Measurements from ENCODE around the gene PCDHA6. TPM values are rescaled to one million over a fixed set of nuclear protein-coding genes. Genes with fewer than 3 reads are reported as not detected.
"Not testable (repeated sequence)": the region's sequence is repeated elsewhere in the genome, so short reads cannot be mapped to it uniquely, and the experiment has no call there.

Gene PCDHA6
- total RNA-seq, 1 experiment from 2014 or later, result not detected

DNA sequence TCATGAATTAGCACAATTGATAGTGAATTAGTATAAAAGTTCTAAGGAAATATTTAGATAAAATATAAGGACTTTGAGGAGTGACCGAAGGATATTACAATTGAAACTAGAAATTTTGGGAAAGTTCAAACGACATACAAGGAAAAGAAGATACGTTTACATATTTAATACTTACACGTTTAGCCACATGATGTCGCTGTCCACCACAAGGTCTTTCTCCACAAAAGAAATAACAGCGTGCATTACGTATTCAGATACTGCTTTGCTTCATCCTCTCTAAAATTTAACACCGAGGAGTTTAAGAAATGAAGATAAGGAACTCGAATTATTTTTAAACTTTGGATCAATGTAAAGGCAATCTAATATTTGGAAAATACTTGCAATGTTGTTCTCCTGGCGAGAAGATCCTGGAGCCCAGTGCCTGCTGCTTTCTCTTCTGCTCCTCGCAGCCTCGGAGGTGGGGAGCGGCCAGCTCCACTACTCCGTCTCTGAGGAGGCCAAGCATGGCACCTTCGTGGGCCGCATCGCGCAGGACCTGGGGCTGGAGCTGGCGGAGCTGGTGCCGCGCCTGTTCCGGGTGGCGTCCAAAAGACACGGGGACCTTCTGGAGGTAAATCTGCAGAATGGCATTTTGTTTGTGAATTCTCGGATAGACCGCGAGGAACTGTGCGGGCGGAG lies 26.8 kb upstream of the PCDHA6 start, which contains the start of gene PCDHA3:
TSS of gene PCDHA3 (plus strand) at position 242 of the 678 bp plus-strand sequence.
- TF ChIP-seq EZH2 (IDR thresholded peaks at IDR 0.05; ENCODE audit: low read depth), result no peak
- TF ChIP-seq, protein P1, sequence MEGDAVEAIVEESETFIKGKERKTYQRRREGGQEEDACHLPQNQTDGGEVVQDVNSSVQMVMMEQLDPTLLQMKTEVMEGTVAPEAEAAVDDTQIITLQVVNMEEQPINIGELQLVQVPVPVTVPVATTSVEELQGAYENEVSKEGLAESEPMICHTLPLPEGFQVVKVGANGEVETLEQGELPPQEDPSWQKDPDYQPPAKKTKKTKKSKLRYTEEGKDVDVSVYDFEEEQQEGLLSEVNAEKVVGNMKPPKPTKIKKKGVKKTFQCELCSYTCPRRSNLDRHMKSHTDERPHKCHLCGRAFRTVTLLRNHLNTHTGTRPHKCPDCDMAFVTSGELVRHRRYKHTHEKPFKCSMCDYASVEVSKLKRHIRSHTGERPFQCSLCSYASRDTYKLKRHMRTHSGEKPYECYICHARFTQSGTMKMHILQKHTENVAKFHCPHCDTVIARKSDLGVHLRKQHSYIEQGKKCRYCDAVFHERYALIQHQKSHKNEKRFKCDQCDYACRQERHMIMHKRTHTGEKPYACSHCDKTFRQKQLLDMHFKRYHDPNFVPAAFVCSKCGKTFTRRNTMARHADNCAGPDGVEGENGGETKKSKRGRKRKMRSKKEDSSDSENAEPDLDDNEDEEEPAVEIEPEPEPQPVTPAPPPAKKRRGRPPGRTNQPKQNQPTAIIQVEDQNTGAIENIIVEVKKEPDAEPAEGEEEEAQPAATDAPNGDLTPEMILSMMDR (conservative IDR thresholded peaks at IDR 0.05), result no peak
- Histone ChIP-seq H3K36me3 (ENCODE audit: low read depth) (no peaks in the 10 kb centered on the region), H4K20me1 (ENCODE audit: insufficient read depth) (no peaks in the 10 kb centered on the region), H3K27me3 (ENCODE audit: insufficient read depth, low read depth) (no peaks in the 10 kb centered on the region), H3K79me2 (ENCODE audit: low read depth) (no peaks in the 10 kb centered on the region), H3K4me2 (no peak within 1 kb of the TSS), H3F3A (ENCODE audit: insufficient read depth, low read depth) (no peaks in the 10 kb centered on the region), H3K4me1 (replicated peaks; ENCODE audit: insufficient read depth) (no peaks in the 10 kb centered on the region), H3K9me2 (ENCODE audit: insufficient read depth) (no peaks in the 10 kb centered on the region; the same call in 1 of the 2 replicates), H3K27ac (no peak within 1 kb of the TSS), H3K9me3 (ENCODE audit: insufficient read depth, low read depth) (peaks cover 14% of the 10 kb centered on the region; the same call in 1 of the 2 replicates), H3K4me3 (no peak within 1 kb of the TSS), H2AFZ (no peak within 1 kb of the TSS)
- DNase-seq, result no peak
- BruUV-seq (replicated peaks), result no TSS peak
- POLR2A ChIA-PET (ENCODE audit: unreplicated experiment), result no interaction called here
- intact Hi-C loops (cut with micrococcal nuclease; ENCODE audit: unreplicated experiment), result no loop called here
- CTCF ChIA-PET, result no interaction called here

DNA sequence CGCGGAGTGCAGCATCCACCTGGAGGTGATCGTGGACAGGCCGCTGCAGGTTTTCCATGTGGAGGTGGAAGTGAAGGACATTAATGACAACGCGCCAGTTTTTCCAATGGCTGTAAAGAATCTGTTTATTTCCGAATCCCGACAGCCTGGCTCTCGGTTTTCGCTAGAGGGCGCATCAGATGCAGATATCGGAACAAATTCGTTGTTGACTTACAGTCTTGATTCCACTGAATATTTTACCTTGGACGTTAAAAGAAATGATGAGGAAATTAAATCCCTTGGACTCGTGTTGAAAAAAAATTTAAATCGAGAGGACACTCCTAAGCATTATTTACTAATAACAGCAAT lies 26.3 kb upstream of the PCDHA6 start:
- Histone ChIP-seq H3K36me3 (ENCODE audit: low read depth) (no peaks in the 10 kb centered on the region), H3K27me3 (ENCODE audit: insufficient read depth, low read depth) (no peaks in the 10 kb centered on the region), H3F3A (ENCODE audit: insufficient read depth, low read depth) (no peaks in the 10 kb centered on the region), H2AFZ (no peak overlapping the region), H3K79me2 (ENCODE audit: low read depth) (no peaks in the 10 kb centered on the region), H3K4me1 (replicated peaks; ENCODE audit: insufficient read depth) (no peaks in the 10 kb centered on the region), H3K9me2 (ENCODE audit: insufficient read depth) (no peaks in the 10 kb centered on the region; the same call in 1 of the 2 replicates), H3K4me3 (no peak overlapping the region), H3K4me2 (no peak overlapping the region), H3K27ac (no peak overlapping the region), H3K9me3 (ENCODE audit: insufficient read depth, low read depth) (peaks cover 14% of the 10 kb centered on the region; the same call in 1 of the 2 replicates), H4K20me1 (ENCODE audit: insufficient read depth) (no peaks in the 10 kb centered on the region)
- ChIA-PET CTCF (no interaction called here), POLR2A (ENCODE audit: unreplicated experiment) (no interaction called here)
- TF ChIP-seq, protein P1 (conservative IDR thresholded peaks at IDR 0.05), result no peak
- TF ChIP-seq EZH2 (IDR thresholded peaks at IDR 0.05; ENCODE audit: low read depth), result no peak
- no TSS peak for BruUV-seq (replicated peaks)
- intact Hi-C loops (cut with micrococcal nuclease; ENCODE audit: unreplicated experiment), result no loop called here
- DNase-seq, result no peak

DNA sequence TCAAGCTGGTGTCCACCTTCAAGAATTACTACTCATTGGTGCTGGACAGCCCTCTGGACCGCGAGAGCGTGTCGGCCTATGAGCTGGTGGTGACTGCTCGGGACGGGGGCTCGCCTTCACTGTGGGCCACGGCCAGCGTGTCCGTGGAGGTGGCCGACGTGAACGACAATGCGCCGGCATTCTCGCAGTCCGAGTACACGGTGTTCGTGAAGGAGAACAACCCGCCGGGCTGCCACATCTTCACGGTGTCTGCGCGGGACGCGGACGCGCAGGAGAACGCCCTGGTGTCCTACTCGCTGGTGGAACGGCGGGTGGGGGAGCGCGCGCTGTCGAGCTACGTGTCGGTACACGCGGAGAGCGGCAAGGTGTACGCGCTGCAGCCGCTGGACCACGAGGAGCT lies 25.4 kb upstream of the PCDHA6 start:
- H3K9me2 ChIP-seq (ENCODE audit: insufficient read depth); H2AFZ ChIP-seq; H3K4me2 ChIP-seq; H3F3A ChIP-seq (ENCODE audit: insufficient read depth, low read depth); H4K20me1 ChIP-seq (ENCODE audit: insufficient read depth); H3K79me2 ChIP-seq (ENCODE audit: low read depth); H3K27ac ChIP-seq; H3K36me3 ChIP-seq (ENCODE audit: low read depth); H3K4me3 ChIP-seq; CTCF ChIA-PET; H3K4me1 ChIP-seq (replicated peaks; ENCODE audit: insufficient read depth); BruUV-seq (replicated peaks); POLR2A ChIA-PET (ENCODE audit: unreplicated experiment); H3K27me3 ChIP-seq (ENCODE audit: insufficient read depth, low read depth); DNase-seq; intact Hi-C loops (cut with micrococcal nuclease; ENCODE audit: unreplicated experiment): not testable (repeated sequence)
- peaks cover 14% of the 10 kb centered on the region; the same call in 1 of the 2 replicates for H3K9me3 ChIP-seq (ENCODE audit: insufficient read depth, low read depth)

DNA sequence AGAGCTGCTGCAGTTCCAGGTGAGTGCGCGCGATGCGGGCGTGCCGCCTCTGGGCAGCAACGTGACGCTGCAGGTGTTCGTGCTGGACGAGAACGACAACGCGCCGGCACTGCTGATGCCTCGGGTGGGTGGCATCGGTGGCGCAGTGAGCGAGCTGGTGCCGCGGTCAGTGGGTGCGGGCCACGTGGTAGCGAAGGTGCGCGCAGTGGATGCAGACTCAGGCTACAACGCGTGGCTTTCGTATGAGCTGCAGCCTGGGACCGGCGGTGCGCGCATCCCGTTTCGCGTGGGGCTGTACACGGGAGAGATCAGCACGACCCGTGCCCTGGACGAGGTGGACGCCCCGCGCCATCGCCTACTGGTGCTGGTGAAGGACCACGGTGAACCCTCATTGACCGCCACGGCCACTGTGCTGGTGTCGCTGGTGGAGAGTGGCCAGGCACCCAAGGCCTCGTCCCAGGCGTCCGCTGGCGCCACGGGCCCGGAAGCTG lies 24.9 kb upstream of the PCDHA6 start:
- H4K20me1 ChIP-seq (ENCODE audit: insufficient read depth), result no peaks in the 10 kb centered on the region
- no peak for TF ChIP-seq EZH2 (IDR thresholded peaks at IDR 0.05; ENCODE audit: low read depth)
- TF ChIP-seq, protein P1 (conservative IDR thresholded peaks at IDR 0.05), result no peak
- H3K79me2 ChIP-seq (ENCODE audit: low read depth), result no peaks in the 10 kb centered on the region
- H3K9me3 ChIP-seq (ENCODE audit: insufficient read depth, low read depth), result peaks cover 14% of the 10 kb centered on the region
- H3K27me3 ChIP-seq (ENCODE audit: insufficient read depth, low read depth), result no peaks in the 10 kb centered on the region
- H3K27ac ChIP-seq, result no peak overlapping the region
- no TSS peak for BruUV-seq (replicated peaks)
- no peak for DNase-seq
- intact Hi-C loops (cut with micrococcal nuclease; ENCODE audit: unreplicated experiment), result no loop called here
- ChIA-PET CTCF (no interaction called here), POLR2A (ENCODE audit: unreplicated experiment) (no interaction called here)
- no peaks in the 10 kb centered on the region for H3K36me3 ChIP-seq (ENCODE audit: low read depth)
- H3F3A ChIP-seq (ENCODE audit: insufficient read depth, low read depth), result no peaks in the 10 kb centered on the region
- no peak overlapping the region for H2AFZ ChIP-seq
- no peaks in the 10 kb centered on the region; the same call in 1 of the 2 replicates for H3K9me2 ChIP-seq (ENCODE audit: insufficient read depth)
- no peak overlapping the region for H3K4me2 ChIP-seq
- H3K4me1 ChIP-seq (replicated peaks; ENCODE audit: insufficient read depth), result no peaks in the 10 kb centered on the region
- no peak overlapping the region for H3K4me3 ChIP-seq
